GM19025 (cell line): ENCODE measurements around the gene SERPINB11.
"Not testable (repeated sequence)": the region's sequence is repeated elsewhere in the genome, so short reads cannot be mapped to it uniquely, and the experiment has no call there.

ENCODE experiments used
- ATAC-seq: cut with Tn5 transposase; IDR thresholded peaks from one replicate; pipeline ENCODE4 v1.9.1; 2021; ENCODE audit warnings: mild to moderate bottlenecking, low read depth, moderate library complexity; ENCODE audit not compliant: unreplicated experiment

Gene SERPINB11, protein sequence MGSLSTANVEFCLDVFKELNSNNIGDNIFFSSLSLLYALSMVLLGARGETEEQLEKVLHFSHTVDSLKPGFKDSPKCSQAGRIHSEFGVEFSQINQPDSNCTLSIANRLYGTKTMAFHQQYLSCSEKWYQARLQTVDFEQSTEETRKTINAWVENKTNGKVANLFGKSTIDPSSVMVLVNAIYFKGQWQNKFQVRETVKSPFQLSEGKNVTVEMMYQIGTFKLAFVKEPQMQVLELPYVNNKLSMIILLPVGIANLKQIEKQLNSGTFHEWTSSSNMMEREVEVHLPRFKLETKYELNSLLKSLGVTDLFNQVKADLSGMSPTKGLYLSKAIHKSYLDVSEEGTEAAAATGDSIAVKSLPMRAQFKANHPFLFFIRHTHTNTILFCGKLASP

DNA sequence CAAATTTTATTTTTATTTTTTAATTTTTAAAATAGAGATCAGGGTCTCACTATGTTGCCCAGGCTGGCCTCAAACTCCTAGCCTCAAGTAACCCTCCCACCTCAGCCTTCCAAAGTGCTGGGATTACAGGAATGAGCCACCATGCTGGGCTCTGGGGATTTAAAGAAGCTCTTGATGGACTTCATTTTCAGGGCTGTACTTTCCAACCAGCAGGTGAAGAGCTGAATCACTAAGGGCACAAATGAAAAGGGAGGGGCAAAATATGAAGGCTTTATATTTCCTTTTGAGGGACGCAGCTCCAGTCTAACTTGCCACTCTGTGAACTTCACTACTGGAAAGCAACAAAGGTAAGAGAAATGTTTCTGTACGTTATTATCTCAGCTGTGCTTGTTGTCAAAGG is at the start of gene SERPINB11:
Gene SERPINB11 (plus strand): TSS at position 301 of the 400 bp plus-strand sequence. CDS start 7,234 bp downstream, outside the sequence.
- ATAC-seq: no peak

- not testable (repeated sequence) for ATAC-seq
Measured at GRCh38 chr18:63658920-63659319, 43.8 kb upstream of the SERPINB11 start.

DNA sequence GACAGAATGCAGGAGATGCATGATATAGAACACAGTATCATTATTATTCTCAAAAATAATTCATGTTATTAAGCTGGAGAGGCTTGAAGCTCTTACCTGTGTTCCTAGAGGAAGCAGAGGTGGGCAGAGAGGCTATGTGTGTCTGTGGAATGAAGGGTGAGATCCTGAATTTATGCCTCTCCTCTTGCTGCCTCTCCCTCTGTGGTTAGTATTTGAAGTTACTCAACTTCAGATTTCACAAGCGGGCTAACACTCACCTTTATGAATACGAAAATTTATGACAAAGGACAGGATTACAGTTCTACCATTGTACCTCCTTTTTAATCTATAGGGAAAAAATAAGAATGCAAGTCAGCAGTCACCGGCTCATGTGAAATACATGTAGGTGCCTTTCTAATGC is 41.0 kb upstream of the SERPINB11 start, which contains the start of gene SERPINB3:
Gene SERPINB3 (minus strand): TSS at position 144 of the 400 bp plus-strand sequence. CDS start 677 bp downstream, outside the sequence.
- ATAC-seq: not testable (repeated sequence)

DNA sequence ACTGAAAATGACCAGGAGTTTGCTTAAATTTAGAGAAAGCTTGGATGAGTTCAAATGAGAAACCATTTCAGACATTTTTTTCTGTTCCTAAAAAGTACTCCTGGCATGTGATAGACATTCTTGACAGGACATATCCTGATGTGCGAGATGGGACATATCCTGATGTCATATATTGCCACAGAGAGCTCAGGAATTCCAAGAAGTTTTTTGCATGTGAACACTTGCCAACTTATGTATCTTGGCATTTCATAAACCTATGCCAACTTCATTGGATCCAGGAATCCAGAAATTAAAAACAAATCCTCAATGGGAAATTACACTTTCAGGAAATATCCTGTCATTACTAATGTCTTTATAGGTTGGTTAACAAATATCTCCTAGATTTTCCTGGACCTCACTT is 38.2 kb upstream of the SERPINB11 start:
- no peak for ATAC-seq

GRCh38 chr18:63676526-63677323 is 26.0 kb upstream of the SERPINB11 start:
- ATAC-seq: no peak

DNA sequence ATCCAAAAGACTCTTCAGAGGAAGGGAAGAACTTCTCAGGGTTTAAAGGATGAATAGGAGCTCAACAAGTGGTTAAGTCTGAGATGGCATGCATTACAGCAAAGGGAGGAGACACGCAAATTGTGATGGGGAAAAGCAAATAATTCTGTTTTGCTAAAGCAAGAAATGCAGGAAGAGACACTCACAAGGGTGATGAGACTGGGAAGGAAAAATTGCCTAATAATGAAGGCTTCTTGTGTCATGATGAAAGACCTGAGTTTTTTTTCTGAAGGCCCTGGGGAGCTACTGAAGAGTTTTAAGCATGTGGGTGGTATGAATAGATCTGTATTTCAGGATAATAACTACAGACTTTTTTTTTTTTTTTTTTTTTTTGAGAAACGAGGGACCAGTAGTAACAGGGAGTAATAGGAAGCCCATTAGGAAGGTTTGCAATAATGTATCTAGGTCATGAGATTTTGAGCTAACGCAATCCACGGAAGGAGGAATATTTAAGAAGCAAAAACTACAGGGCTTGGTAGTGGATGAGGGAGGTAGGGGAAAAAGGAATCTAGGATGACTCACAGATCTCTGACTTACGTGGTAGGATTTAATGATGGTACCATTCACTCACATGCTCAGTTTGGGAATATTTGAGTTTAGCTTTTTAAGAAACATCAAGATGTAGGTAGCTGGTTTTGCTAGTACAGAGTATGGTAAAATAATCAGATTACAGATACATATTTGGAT is 25.1 kb upstream of the SERPINB11 start:
- ATAC-seq: no peak

DNA sequence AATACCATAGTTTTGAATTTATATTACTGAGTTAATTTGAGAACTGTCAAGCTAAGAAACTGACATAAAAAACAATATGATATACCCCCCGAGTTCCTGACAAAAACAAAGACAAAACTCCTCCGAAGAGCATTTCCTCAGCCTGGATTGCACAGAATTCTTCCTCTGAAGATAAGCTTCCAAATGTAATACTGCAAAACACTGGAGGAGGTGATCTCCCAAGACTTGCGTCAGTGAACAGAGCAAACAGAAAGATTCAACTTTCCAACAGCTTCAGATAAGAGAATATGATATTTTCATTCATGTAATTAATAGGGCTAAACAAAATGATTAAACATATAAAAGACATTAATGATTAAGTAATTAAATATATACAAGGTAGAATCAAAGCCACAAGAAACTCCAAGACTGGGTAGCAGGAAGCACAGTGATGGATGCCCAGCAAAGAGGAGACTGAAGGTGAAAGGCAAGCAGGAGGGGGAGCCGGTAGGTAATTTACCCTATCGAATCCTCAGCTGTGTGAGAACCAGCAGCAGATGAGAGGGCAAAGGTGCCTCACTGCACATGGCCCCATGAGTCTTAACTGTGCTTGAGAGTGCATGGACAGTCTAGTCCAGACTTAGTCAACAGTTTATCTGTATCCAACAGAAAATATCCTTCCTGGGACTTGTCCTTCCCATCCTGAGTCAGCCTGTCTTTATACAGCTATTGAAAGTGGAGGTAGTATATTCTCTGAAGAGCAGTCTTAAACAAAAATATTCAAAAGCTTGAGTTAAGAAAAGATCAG is 22.7 kb upstream of the SERPINB11 start:
- no peak for ATAC-seq

DNA sequence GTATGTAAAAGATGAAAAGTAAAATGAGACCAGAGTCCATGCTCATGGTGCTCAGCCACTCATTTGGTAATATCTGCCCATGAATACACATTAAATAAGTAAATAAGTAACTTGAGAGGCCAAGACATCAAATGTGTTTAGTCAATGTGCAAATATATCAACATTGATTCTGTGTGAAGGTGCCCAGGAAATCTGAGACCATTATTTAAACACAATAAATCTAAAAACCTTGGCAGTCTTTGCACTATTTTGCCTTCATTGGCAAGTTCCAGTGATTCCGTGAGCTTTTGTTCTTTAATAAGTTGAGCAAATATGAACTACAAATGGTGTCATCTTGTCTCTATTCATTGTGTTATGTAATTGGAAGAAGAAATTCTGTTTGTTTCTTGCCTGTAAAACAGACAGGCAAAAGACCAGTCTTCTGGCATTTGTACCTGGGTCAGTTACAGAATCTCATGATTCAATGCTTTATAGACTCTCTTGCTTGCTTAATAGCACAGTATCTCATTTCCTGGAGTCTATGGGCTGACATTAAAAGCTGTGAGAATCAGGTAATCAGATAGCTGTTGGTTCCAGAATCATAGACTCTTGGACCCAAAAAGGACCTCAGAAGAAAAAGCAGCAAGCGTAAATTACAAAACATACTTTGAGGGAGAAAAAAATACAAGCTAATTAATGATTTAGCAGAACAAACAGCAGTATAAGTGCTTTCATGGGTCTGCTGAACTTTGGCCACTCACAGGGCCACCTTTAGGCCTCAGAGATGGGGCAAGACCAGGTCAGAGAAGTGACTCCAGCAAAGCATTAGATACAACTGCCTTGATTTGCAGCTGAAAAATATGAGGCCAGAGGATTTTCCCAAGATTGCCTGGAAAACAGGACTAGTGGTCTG is 21.1 kb upstream of the SERPINB11 start:
- no peak for ATAC-seq

DNA sequence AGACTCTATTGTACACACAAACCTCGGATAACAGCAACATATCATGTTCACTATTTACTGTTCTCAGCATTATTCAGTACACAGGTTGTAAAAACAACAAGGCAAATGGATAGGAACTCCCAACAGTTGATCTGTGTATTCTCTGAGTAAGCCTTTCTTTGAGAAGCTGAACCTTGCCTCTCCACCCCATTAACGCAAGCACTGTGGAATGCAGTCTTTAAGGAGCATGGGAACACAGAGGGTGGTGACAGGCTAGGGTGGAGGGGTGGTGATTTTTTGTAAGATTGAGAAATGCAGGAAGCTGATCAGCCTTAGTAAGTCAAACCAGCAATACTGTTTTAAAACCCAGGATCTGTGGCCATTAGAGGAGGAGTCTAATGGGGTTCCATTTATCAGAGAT is 19.6 kb upstream of the SERPINB11 start:
- ATAC-seq: no peak

GRCh38 chr18:63683890-63684289 is 18.9 kb upstream of the SERPINB11 start:
- ATAC-seq: no peak

GRCh38 chr18:63684718-63685117 is 18.0 kb upstream of the SERPINB11 start:
- ATAC-seq: no peak

GRCh38 chr18:63686871-63687270 is 15.9 kb upstream of the SERPINB11 start:
- ATAC-seq: no peak

DNA sequence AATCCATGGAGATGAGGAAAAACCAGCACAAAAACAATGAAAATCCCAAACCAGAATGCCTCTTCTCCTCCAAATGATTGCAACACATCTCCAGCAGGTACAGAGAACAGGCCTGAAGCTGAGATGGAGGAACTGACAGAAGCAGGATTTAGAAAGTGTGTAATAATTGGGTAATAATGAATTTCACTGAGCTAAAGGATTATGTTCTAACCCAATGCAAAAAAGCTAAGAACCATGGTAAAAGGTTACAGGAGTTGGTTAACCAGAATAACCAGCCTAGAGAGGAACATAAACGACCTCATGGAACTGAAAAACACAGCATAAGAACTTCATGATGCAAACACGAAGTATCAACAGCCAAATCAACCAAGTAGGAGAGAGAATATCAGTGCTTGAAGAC is 13.7 kb upstream of the SERPINB11 start:
- ATAC-seq: no peak

DNA sequence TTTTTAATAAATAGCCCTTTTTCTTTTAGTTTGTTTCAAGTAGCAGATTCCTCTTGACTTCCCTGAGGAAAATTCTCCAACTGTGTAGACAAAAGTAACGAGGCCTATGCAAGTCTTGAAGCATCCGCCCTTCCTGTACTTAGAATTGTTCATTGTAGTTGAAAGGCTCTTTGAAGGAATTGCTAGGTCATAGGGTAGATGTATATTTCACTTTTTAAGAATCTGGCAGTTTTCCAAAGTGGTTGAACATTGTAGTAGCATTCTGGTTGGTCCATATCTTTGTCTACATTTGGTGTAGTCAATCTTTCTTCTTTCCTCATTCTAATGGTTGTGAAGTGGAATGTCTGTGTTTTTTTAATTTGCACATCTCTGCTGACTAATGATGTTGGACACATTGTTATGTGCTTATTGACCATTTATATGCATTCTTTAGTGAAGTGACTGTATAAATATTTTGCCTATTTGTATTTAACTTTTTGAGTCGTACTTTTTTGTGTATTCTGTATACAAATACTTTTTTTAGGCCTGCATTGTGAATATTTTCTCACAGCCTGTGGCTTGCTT is 5.6 kb upstream of the SERPINB11 start:
- no peak for ATAC-seq

DNA sequence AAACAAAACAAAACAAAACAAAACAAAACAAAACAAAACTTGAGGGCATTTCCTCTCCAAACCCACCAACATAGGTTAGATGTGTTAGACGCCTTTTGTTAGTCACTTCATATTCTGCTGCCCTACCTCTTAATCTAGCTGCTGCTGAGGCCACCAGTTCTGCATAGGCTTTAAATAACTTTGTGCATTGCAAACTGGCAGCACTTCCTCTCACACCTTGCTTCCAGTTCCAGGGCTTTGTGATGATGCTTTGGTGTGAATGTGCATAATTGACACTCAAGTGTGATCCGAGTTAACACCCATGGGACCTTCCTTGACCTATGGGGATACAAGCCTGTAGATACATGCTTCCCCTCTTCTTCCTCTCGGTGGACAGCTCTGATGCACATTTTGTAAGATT is 2.3 kb upstream of the SERPINB11 start:
- ATAC-seq: no peak

GRCh38 chr18:63701952-63702351 is 808 bp upstream of the SERPINB11 start:
- ATAC-seq: no peak

DNA sequence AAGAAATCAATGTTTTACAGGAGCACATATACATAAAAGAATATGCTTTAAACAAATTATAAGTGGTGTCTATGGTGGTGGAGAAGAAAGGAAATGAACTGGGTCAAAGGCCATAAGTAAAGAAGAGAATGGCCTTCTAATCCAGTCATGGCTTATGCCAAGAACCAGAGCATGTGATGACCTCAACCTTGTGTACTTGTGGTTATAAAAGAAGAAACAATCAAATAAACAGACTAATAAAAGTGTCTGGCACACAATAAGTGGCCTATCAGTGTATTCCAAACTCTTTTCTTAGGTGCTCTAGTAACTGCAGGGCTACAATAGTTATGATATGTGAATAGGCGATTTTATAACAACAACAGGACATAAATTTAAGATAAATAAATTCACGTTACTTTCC is 2.6 kb downstream of the SERPINB11 start:
- no peak for ATAC-seq

- no peak for ATAC-seq
Measured at GRCh38 chr18:63707816-63708215, 5.1 kb downstream of the SERPINB11 start.

DNA sequence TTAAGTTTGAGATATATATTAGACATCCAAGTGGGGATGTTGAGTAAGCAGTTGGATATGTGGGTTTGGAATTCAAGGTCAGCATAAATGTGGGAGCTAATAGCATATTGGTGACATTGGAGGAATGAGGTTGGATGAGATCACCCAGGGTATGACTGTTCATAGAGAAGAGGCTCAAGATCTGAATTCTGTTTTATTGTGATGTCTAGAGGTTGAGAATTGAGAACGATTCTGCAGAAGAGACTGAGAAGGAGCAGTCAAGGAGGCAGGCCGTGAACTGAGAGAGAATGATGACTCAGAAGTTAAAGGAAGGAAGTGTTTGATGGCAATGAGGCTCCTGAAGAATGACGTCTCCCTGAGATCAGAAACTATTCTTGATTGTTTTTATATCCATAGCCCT is 5.9 kb downstream of the SERPINB11 start:
- ATAC-seq: no peak
